Fibroblast of lung (primary cell): Measurements from ENCODE around the gene GUCA2B. TPM values are rescaled to one million over a fixed set of nuclear protein-coding genes. Genes with fewer than 3 reads are reported as not detected.

ENCODE experiments used
- DNase-seq, 2 donors: peaks; one replicate each; pipeline versions ENCODE4 v3.0.0 to v3.0.0-alpha.2; 2010; ENCODE audit warnings: low read depth in 2 of 2
- H2AFZ ChIP-seq: 2 replicates; pipeline ENCODE4 v1.5.1; 2012; ENCODE audit warnings: low read length, control low read depth, inconsistent platforms
- H3K27ac ChIP-seq: 2 replicates; pipeline ENCODE4 v1.5.1; 2011; ENCODE audit warnings: low read length, control low read depth; ENCODE audit not compliant: insufficient read depth
- H3K27me3 ChIP-seq: 2 replicates; pipeline ENCODE4 v1.5.1; 2011; ENCODE audit warnings: mild to moderate bottlenecking, low read length; ENCODE audit not compliant: control insufficient read depth, insufficient read depth
- H3K36me3 ChIP-seq: 2 replicates; pipeline ENCODE4 v1.5.1; 2011; ENCODE audit warnings: low read length; ENCODE audit not compliant: control insufficient read depth, insufficient read depth
- H3K4me1 ChIP-seq: 2 replicates; pipeline ENCODE4 v1.5.1; 2011; ENCODE audit warnings: low read length; ENCODE audit not compliant: control insufficient read depth, insufficient read depth; ENCODE audit errors: extremely low read depth
- H3K4me2 ChIP-seq: 2 replicates; pipeline ENCODE4 v1.5.1; 2011; ENCODE audit warnings: low read length, control low read depth; ENCODE audit not compliant: insufficient read depth; ENCODE audit errors: extremely low read depth
- H3K4me3 ChIP-seq, 4 experiments: fragments of 200-600 bp in 1 of 4; sonication (generic) in 1 of 4; replicated peaks in 1 of 4; 2 replicates each; pipeline ENCODE4 v1.5.1; 2011 to 2016; ENCODE audit warnings: low read length in 4 of 4, low read depth in 3 of 4, mild to moderate bottlenecking in 3 of 4, control low read depth in 2 of 4, inconsistent platforms in 1 of 4, mixed read lengths in 1 of 4; ENCODE audit not compliant: insufficient read depth in 1 of 4; ENCODE audit errors: control extremely low read depth in 1 of 4
- H3K79me2 ChIP-seq: 2 replicates; pipeline ENCODE4 v1.5.1; 2012; ENCODE audit warnings: mild to moderate bottlenecking, low read length, inconsistent platforms; ENCODE audit not compliant: control insufficient read depth, insufficient read depth
- H3K9ac ChIP-seq: 2 replicates; pipeline ENCODE4 v1.5.1; 2011; ENCODE audit warnings: mild to moderate bottlenecking, low read length, control low read depth; ENCODE audit not compliant: insufficient read depth
- H3K9me3 ChIP-seq: 2 replicates; pipeline ENCODE4 v1.5.1; 2012; ENCODE audit warnings: low read depth, low read length; ENCODE audit not compliant: control insufficient read depth, insufficient read depth
- H4K20me1 ChIP-seq: 2 replicates; pipeline ENCODE4 v1.5.1; 2011; ENCODE audit warnings: low read length; ENCODE audit not compliant: control insufficient read depth, insufficient read depth; ENCODE audit errors: extremely low read depth
- EZH2 ChIP-seq: IDR thresholded peaks from 2 replicates; pipeline ENCODE4 v1.5.1; 2012; ENCODE audit warnings: low read length, control low read depth, mild to moderate bottlenecking; ENCODE audit errors: missing control alignments
- polyA plus RNA-seq, 2 donors: library from polyadenylated mRNA; depleted of rRNA in 1 of 2; stranded (reverse) in 1 of 2; unstranded in 1 of 2; fragments of >200 nt; gene quantifications; 2 replicates each; pipeline ENCODE4 v1.2.1, GENCODE V29; 2011 to 2012; ENCODE audit warnings: missing spikeins in 1 of 2
- total RNA-seq: library from RNA; depleted of rRNA; stranded (reverse); fragments of >200 nt; gene quantifications from 2 replicates; pipeline ENCODE4 v1.2.1, GENCODE V29; 2014
- TF ChIP-seq, protein P1 (sequence below), 2 donors: IDR thresholded peaks in 1 of 2; conservative IDR thresholded peaks in 1 of 2; 1 replicate in 1 of 2; 2 replicates in 1 of 2; pipeline ENCODE4 v1.5.1; 2011 to 2012; ENCODE audit warnings: low read length in 2 of 2, control low read depth in 1 of 2, inconsistent platforms in 1 of 2, low read depth in 1 of 2, mild to moderate bottlenecking in 1 of 2

Gene GUCA2B
- total and polyA plus RNA-seq, 2 donors (not counting 1 experiment from before 2014, with no cell fraction given): not detected

GRCh38 chr1:42130061-42130660 lies 23.0 kb upstream of the GUCA2B start:
- no peak overlapping the region for H3K4me3 ChIP-seq
- H3K27me3 ChIP-seq: no peaks in the 10 kb centered on the region
- no peak for DNase-seq
- no peak for TF ChIP-seq EZH2
- TF ChIP-seq, protein P1, sequence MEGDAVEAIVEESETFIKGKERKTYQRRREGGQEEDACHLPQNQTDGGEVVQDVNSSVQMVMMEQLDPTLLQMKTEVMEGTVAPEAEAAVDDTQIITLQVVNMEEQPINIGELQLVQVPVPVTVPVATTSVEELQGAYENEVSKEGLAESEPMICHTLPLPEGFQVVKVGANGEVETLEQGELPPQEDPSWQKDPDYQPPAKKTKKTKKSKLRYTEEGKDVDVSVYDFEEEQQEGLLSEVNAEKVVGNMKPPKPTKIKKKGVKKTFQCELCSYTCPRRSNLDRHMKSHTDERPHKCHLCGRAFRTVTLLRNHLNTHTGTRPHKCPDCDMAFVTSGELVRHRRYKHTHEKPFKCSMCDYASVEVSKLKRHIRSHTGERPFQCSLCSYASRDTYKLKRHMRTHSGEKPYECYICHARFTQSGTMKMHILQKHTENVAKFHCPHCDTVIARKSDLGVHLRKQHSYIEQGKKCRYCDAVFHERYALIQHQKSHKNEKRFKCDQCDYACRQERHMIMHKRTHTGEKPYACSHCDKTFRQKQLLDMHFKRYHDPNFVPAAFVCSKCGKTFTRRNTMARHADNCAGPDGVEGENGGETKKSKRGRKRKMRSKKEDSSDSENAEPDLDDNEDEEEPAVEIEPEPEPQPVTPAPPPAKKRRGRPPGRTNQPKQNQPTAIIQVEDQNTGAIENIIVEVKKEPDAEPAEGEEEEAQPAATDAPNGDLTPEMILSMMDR (conservative IDR thresholded peaks at IDR 0.05 in 1 of 2, IDR thresholded peaks at IDR 0.05 in 1 of 2; ENCODE audit: low read depth in 1 of 2, low read length in 2 of 2): no peak
- H3K4me1 ChIP-seq: no peaks in the 10 kb centered on the region
- H2AFZ ChIP-seq: no peak overlapping the region
- no peaks in the 10 kb centered on the region for H3K79me2 ChIP-seq
- no peaks in the 10 kb centered on the region for H3K36me3 ChIP-seq
- no peak overlapping the region for H3K9ac ChIP-seq
- H3K9me3 ChIP-seq: no peaks in the 10 kb centered on the region
- no peaks in the 10 kb centered on the region for H4K20me1 ChIP-seq
- no peak overlapping the region for H3K4me2 ChIP-seq
- H3K27ac ChIP-seq: no peak overlapping the region

- no peak for DNase-seq
- Histone ChIP-seq H3K27me3 (peaks cover 4% of the 10 kb centered on the region), H3K27ac (no peak overlapping the region), H3K4me1 (no peaks in the 10 kb centered on the region), H3K9me3 (no peaks in the 10 kb centered on the region), H3K79me2 (no peaks in the 10 kb centered on the region), H3K4me2 (no peak overlapping the region), H3K36me3 (no peaks in the 10 kb centered on the region), H4K20me1 (no peaks in the 10 kb centered on the region), H3K9ac (no peak overlapping the region), H2AFZ (no peak overlapping the region), H3K4me3 (no peak overlapping the region)
- TF ChIP-seq EZH2: no peak
- TF ChIP-seq, protein P1 (conservative IDR thresholded peaks at IDR 0.05 in 1 of 2, IDR thresholded peaks at IDR 0.05 in 1 of 2; ENCODE audit: low read depth in 1 of 2, low read length in 2 of 2): no peak
These were observed 19.8 kb upstream of the GUCA2B start for GRCh38 chr1:42133390-42133789.

DNA sequence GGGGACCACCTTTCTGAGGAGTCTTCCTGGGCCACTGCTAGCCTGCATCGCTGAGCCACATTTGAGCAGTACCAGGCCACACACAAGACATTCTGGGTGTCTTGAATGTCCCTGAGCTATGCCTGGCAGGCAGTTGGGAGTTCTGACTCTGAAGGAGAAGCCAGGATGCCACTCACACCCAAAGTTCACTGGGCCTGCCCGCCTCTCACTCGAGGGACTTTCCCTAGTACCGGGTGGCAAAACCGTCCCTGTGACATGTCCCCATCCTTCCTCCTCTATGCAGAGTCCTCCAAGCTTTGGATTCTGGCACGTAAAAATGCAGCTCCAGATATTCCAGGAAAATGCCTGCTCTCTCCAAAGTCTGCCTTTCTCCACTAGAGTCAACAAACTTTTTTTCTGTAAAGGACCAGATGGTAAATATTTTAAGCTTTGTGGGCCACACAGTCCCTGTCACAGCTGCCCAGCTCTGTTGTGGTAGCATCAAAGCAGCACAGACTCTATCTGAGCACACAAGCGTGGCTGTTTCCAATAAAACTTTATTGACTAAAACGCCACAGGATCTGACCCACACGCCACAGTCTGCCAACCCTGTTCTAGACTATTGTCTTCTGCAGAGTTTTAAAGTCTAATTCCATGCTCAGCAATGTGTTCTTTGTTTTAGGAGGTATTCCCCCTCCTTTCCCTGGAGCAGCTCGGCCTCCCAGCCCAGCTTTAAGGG lies 19.2 kb upstream of the GUCA2B start:
- TF ChIP-seq EZH2: no peak
- TF ChIP-seq, protein P1 (conservative IDR thresholded peaks at IDR 0.05 in 1 of 2, IDR thresholded peaks at IDR 0.05 in 1 of 2; ENCODE audit: low read depth in 1 of 2, low read length in 2 of 2): no peak
- no peak overlapping the region for H3K9ac ChIP-seq
- H3K36me3 ChIP-seq: no peaks in the 10 kb centered on the region
- no peak overlapping the region for H2AFZ ChIP-seq
- H4K20me1 ChIP-seq: no peaks in the 10 kb centered on the region
- no peak overlapping the region for H3K4me3 ChIP-seq
- no peaks in the 10 kb centered on the region for H3K9me3 ChIP-seq
- H3K27me3 ChIP-seq: peaks cover 4% of the 10 kb centered on the region
- H3K27ac ChIP-seq: no peak overlapping the region
- H3K4me2 ChIP-seq: no peak overlapping the region
- no peaks in the 10 kb centered on the region for H3K79me2 ChIP-seq
- no peak for DNase-seq
- no peaks in the 10 kb centered on the region for H3K4me1 ChIP-seq
